Activated B cell treated with CpG ODN at 0.5 μM for 24 hours (primary cell): ENCODE results near the gene FGF11. TPM values are rescaled to one million over a fixed set of nuclear protein-coding genes. Genes with fewer than 3 reads are reported as not detected.

Experiments used
- ATAC-seq: fragments of 200-7000 bp; cut with Tn5 transposase; one replicate; pipeline ENCODE4 v1.10.0; 2021; ENCODE audit warnings: low read depth, mild to moderate bottlenecking, moderate library complexity
- CTCF ChIA-PET: fragments of 350-600 bp; sonication (Branson Sonifier 250); formaldehyde crosslinking; loops from one replicate; lab custom pipeline; 2021; ENCODE audit warnings: antibody characterized with exemption; lab: Charles Lee
- POLR2A ChIA-PET: fragments of 350-600 bp; sonication (Branson Sonifier 250); formaldehyde crosslinking; loops from one replicate; lab custom pipeline; 2021; ENCODE audit warnings: antibody characterized with exemption; lab: Charles Lee
- DNase-seq: peaks from one replicate; pipeline ENCODE4 v3.0.0; 2022
- H3K27ac Mint-ChIP-seq: one replicate; pipeline ENCODE4 v1.8.0; 2020; ENCODE audit warnings: mixed read lengths
- H3K27me3 Mint-ChIP-seq: one replicate; pipeline ENCODE4 v1.8.0; 2021; ENCODE audit warnings: mixed read lengths
- H3K36me3 Mint-ChIP-seq: one replicate; pipeline ENCODE4 v1.8.0; 2021; ENCODE audit warnings: low read depth, mixed read lengths
- H3K4me1 Mint-ChIP-seq: one replicate; pipeline ENCODE4 v1.8.0; 2021; ENCODE audit warnings: mixed read lengths
- H3K4me3 Mint-ChIP-seq: one replicate; pipeline ENCODE4 v1.8.0; 2020; ENCODE audit warnings: mild to moderate bottlenecking, mixed read lengths
- H3K9me3 Mint-ChIP-seq: one replicate; pipeline ENCODE4 v1.8.0; 2020; ENCODE audit warnings: mixed read lengths
- intact Hi-C: fragments of 100-400 bp; cut with micrococcal nuclease; formaldehyde crosslinking; loops from one replicate; pipeline ENCODE4 v1.15.1; 2024
- total RNA-seq: library from RNA; stranded (reverse); gene quantifications from 2 replicates; pipeline ENCODE4 v1.2.3, GENCODE V29; 2022
- TF ChIP-seq, protein P1 (sequence below): fragments of 200-600 bp; IDR thresholded peaks from one replicate; pipeline ENCODE4 v1.8.0; 2022; ENCODE audit warnings: antibody characterized with exemption, mild to moderate bottlenecking

The FGF11 gene
- total RNA-seq, 1 donor from 2014 or later: 2.8 TPM

DNA sequence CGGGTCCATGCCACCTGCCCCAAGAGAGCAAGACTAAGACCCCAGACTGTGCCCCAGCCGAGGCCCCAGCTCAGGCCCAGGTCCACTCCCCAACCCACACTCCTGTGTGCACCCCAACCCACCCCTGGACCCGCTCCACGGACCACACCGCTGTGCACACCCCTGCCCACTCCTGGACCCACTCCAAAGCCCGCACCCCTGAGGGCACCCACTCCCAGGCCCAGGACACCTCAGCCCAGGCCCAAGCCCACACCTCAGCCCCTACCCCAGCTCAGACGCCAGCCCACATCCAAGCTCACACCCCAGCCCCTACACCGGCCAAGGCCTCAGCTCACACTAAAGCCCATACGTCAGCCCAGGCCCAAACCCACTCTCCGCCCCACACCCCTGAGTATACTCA, 9.6 kb upstream of the FGF11 start:
- Mint-ChIP-seq H3K4me3 (no peak overlapping the region), H3K9me3 (no peaks in the 10 kb centered on the region), H3K27me3 (peaks cover 5% of the 10 kb centered on the region), H3K4me1 (no peaks in the 10 kb centered on the region), H3K36me3 (no peaks in the 10 kb centered on the region), H3K27ac (no peak overlapping the region)
- intact Hi-C loops: no loop called here
- TF ChIP-seq, protein P1, sequence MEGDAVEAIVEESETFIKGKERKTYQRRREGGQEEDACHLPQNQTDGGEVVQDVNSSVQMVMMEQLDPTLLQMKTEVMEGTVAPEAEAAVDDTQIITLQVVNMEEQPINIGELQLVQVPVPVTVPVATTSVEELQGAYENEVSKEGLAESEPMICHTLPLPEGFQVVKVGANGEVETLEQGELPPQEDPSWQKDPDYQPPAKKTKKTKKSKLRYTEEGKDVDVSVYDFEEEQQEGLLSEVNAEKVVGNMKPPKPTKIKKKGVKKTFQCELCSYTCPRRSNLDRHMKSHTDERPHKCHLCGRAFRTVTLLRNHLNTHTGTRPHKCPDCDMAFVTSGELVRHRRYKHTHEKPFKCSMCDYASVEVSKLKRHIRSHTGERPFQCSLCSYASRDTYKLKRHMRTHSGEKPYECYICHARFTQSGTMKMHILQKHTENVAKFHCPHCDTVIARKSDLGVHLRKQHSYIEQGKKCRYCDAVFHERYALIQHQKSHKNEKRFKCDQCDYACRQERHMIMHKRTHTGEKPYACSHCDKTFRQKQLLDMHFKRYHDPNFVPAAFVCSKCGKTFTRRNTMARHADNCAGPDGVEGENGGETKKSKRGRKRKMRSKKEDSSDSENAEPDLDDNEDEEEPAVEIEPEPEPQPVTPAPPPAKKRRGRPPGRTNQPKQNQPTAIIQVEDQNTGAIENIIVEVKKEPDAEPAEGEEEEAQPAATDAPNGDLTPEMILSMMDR: no peak
- POLR2A ChIA-PET: no interaction called here
- CTCF ChIA-PET: no interaction called here
- ATAC-seq: no peak
- no peak for DNase-seq

DNA sequence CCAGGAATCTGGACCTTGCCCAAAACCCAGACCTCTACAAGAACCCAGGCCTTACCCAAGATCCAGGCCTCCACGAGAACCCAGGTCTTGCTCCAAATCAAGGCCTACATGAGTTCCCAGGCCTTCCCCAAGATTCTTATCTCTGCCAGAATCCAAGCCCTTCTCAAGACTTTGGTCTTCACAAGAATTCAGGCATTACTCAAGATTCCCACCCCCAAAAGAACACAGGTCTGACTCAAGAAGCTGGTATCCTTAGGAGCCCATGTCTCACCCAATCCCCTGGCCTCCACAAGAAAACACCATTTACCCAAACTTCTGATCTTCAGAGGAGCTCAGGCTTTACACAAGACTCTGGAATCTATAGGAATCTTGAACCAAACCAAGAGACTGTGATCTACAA, 8.1 kb upstream of the FGF11 start:
- TF ChIP-seq, protein P1: no peak
- Mint-ChIP-seq H3K4me3 (no peak overlapping the region), H3K9me3 (no peaks in the 10 kb centered on the region), H3K36me3 (peaks cover 1% of the 10 kb centered on the region), H3K4me1 (peaks cover 11% of the 10 kb centered on the region), H3K27ac (no peak overlapping the region), H3K27me3 (peaks cover under 1% of the 10 kb centered on the region)
- DNase-seq (no peak), ATAC-seq (no peak)
- ChIA-PET CTCF (interaction anchor here (0.8 kb wide), 1 partner anchor 151 kb away, joined by 3 read pairs; no protein-coding TSS in a partner anchor), POLR2A (no interaction called here)
- intact Hi-C loops: no loop called here

DNA sequence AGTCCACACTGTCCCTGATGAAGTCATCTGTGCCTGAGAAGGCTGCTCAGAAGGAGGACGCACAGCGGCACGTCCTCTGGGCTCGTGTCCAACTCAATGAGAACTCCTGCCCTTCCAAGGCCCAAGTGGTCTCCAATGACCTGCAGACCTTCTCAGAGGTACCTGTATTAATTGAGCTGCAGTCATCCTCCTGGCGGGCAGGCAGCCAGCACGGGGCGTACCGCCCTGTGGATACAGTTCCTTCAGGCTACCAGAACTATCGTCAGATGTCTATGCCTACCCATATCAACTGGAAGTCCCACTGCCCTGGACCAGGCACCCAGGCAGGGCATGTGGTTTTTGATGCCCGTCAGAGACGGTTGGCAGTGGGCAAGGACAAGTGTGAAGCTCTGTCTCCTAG, 7.0 kb upstream of the FGF11 start:
- peaks cover 20% of the 10 kb centered on the region for H3K4me1 Mint-ChIP-seq
- H3K27ac Mint-ChIP-seq: no peak overlapping the region
- ChIA-PET CTCF (interaction anchor here (0.8 kb wide), 1 partner anchor 152 kb away, joined by 3 read pairs; no protein-coding TSS in a partner anchor), POLR2A (no interaction called here)
- H3K9me3 Mint-ChIP-seq: no peaks in the 10 kb centered on the region
- no peak overlapping the region for H3K4me3 Mint-ChIP-seq
- H3K27me3 Mint-ChIP-seq: no peaks in the 10 kb centered on the region
- intact Hi-C loops: no loop called here
- peaks cover 1% of the 10 kb centered on the region for H3K36me3 Mint-ChIP-seq
- TF ChIP-seq, protein P1: no peak
- no peak for DNase-seq
- no peak for ATAC-seq

DNA sequence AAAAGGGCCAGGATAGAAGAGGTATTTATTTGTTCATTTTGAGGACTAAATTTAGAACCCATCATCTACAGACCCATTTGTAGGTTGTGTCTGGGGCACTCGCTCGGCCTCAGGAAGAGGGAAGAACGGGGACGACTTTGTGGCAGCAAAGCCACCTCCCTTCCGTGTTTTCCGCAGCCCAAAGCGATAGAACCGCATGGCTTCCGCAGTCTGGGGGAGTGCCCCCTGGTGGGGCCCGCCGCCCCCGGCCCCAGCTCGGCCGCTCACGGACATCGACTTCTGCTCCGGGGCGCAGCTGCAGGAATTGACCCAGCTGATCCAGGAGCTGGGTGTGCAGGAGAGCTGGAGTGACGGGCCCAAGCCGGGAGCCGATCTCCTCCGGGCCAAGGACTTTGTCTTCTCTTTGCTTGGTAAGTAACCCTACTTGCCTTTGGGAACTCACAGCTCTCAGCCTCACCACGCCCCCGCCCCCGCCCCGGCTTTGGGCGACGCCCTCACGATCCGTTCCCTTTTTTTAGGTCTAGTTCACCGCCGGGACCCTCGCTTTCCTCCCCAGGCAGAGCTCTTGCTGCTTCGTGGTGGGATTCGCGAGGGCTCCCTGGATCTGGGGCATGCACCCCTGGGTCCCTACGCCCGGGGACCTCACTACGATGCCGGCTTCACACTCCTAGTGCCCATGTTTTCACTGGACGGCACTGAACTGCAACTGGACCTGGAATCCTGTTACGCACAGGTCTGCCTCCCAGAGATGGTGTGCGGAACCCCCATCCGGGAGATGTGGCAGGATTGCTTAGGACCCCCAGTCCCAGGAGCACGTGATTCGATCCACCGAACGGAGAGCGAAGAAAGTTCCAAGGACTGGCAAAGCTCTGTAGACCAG, 3.4 kb upstream of the FGF11 start:
- intact Hi-C loops: loop anchor here (1.0 to 5.0 kb wide), 15 partner anchors 19 to 389 kb away; partner anchors contain the start of genes NEURL4, PLSCR3, POLR2A and SENP3
- ATAC-seq: peak; percentile 32

More for the DNA sequence above, 3.4 kb upstream of the FGF11 start:
- Mint-ChIP-seq H3K36me3 (peaks cover 4% of the 10 kb centered on the region), H3K9me3 (no peaks in the 10 kb centered on the region), H3K27me3 (peaks cover 18% of the 10 kb centered on the region), H3K4me3 (peak overlapping the region; percentile 94), H3K4me1 (peaks cover 51% of the 10 kb centered on the region), H3K27ac (peak overlapping the region; percentile 93)
- TF ChIP-seq, protein P1: no peak
- DNase-seq: peak; percentile 66
- ChIA-PET POLR2A (interaction anchor here (0.5 to 3.9 kb wide), 32 partner anchors 8 to 390 kb away, joined by 3 to 87 read pairs (median 6); partner anchors contain the start of genes ACAP1, CD68, CHRNB1 and MPDU1), CTCF (interaction anchor here (0.6 to 3.0 kb wide), 24 partner anchors 9 to 449 kb away, joined by 3 to 31 read pairs (median 5); partner anchors contain the start of genes CHRNB1, SENP3, SLC2A4 and SLC35G6)
